CD4-positive, CD25-positive, alpha-beta regulatory T cell (primary cell): ENCODE results near the gene AP4S1. TPM values are rescaled to one million over a fixed set of nuclear protein-coding genes. Genes with fewer than 3 reads are reported as not detected.
"Not testable (repeated sequence)": the region's sequence is repeated elsewhere in the genome, so short reads cannot be mapped to it uniquely, and the experiment has no call there.

ENCODE experiments used
- ATAC-seq, 2 donors: fragments of 150-1000 bp; cut with Tn5 transposase; one replicate each; pipeline ENCODE4 v1.10.0; 2021; ENCODE audit warnings: low read depth in 2 of 2, moderate number of reproducible peaks in 2 of 2, moderate library complexity in 1 of 2
- DNase-seq, 3 donors: peaks; one replicate each; pipeline versions ENCODE4 v3.0.0 to v3.0.0-alpha.2; 2012 to 2022; ENCODE audit warnings: mixed read lengths in 1 of 3
- H3K27ac ChIP-seq: one replicate; pipeline ENCODE4 v1.7.0; 2013; ENCODE audit warnings: mild to moderate bottlenecking, low read length; ENCODE audit not compliant: insufficient read depth, poor library complexity, severe bottlenecking
- H3K27me3 ChIP-seq: one replicate; pipeline ENCODE4 v1.7.0; 2013; ENCODE audit warnings: low read length; ENCODE audit not compliant: control insufficient read depth, insufficient read depth
- H3K36me3 ChIP-seq: one replicate; pipeline ENCODE4 v1.7.0; 2013; ENCODE audit warnings: mild to moderate bottlenecking, low read length, moderate library complexity; ENCODE audit not compliant: control insufficient read depth, insufficient read depth
- H3K4me1 ChIP-seq: 2 replicates; pipeline ENCODE4 v1.7.0; 2013; ENCODE audit warnings: mild to moderate bottlenecking, low read length; ENCODE audit not compliant: insufficient read depth, control insufficient read depth, poor library complexity, severe bottlenecking
- H3K4me3 ChIP-seq: one replicate; pipeline ENCODE4 v1.7.0; 2013; ENCODE audit warnings: low read depth, mild to moderate bottlenecking, low read length, moderate library complexity
- H3K9me3 ChIP-seq, 2 experiments: 1 replicate in 1 of 2; 2 replicates in 1 of 2; pipeline ENCODE4 v1.7.0; 2013; ENCODE audit warnings: low read length in 2 of 2, mild to moderate bottlenecking in 1 of 2, moderate library complexity in 1 of 2; ENCODE audit not compliant: control insufficient read depth in 2 of 2
- H3K27ac Mint-ChIP-seq, 3 donors: one replicate each; pipeline ENCODE4 v1.8.0; 2020 to 2022; ENCODE audit warnings: mild to moderate bottlenecking in 3 of 3, mixed read lengths in 3 of 3, moderate library complexity in 2 of 3
- H3K27me3 Mint-ChIP-seq: one replicate; pipeline ENCODE4 v1.8.0; 2022; ENCODE audit warnings: mild to moderate bottlenecking, mixed read lengths
- H3K36me3 Mint-ChIP-seq: one replicate; pipeline ENCODE4 v1.8.0; 2020; ENCODE audit warnings: mixed read lengths
- H3K4me1 Mint-ChIP-seq, 4 donors: one replicate each; pipeline ENCODE4 v1.8.0; 2020 to 2022; ENCODE audit warnings: mixed read lengths in 4 of 4, mild to moderate bottlenecking in 1 of 4
- H3K4me3 Mint-ChIP-seq, 4 donors: one replicate each; pipeline ENCODE4 v1.8.0; 2020 to 2022; ENCODE audit warnings: mild to moderate bottlenecking in 4 of 4, mixed read lengths in 4 of 4, moderate library complexity in 3 of 4
- H3K9me3 Mint-ChIP-seq, 7 donors: one replicate each; pipeline ENCODE4 v1.8.0; 2020 to 2022; ENCODE audit warnings: mixed read lengths in 7 of 7, mild to moderate bottlenecking in 3 of 7, moderate library complexity in 2 of 7
- polyA plus RNA-seq, 4 donors: library from polyadenylated mRNA; unstranded; fragments of 300-500 nt; fragmentation: Illumina TruSeq; gene quantifications; one replicate each; pipeline ENCODE4 v1.2.3, GENCODE V29; 2021
- total RNA-seq: library from RNA; stranded (reverse); gene quantifications from one replicate; pipeline ENCODE4 v1.2.3, GENCODE V29; 2022

AP4S1 gene
- total and polyA plus RNA-seq, 5 donors from 2014 or later = 7.0 to 16.0 (median 8.1) TPM

- H3K27me3 ChIP-seq, H3K27me3 Mint-ChIP-seq, H3K4me3 Mint-ChIP-seq, H3K4me1 ChIP-seq, DNase-seq, H3K9me3 ChIP-seq, H3K4me3 ChIP-seq, ATAC-seq, H3K27ac ChIP-seq, H3K9me3 Mint-ChIP-seq, H3K36me3 ChIP-seq: not testable (repeated sequence)
- Mint-ChIP-seq H3K36me3 (peaks cover 14% of the 10 kb centered on the region), H3K27ac (peak overlapping the region in 1 of 3 donors; percentile 23), H3K4me1 (peaks cover 9 to 19% (median 11%) of the 10 kb centered on the region in 4 donors)
Measured at GRCh38 chr14:31062908-31063307, 37.5 kb downstream of the AP4S1 start.

- Histone ChIP-seq H3K27me3 (no peaks in the 10 kb centered on the region), H3K27ac (no peak overlapping the region), H3K4me1 (no peaks in the 10 kb centered on the region), H3K4me3 (no peak overlapping the region), H3K36me3 (peaks cover 18% of the 10 kb centered on the region), H3K9me3 (no peaks in the 10 kb centered on the region)
- no peak for ATAC-seq
- Mint-ChIP-seq H3K4me1 (peaks cover 0 to 13% (median 1%) of the 10 kb centered on the region in 4 donors), H3K36me3 (peaks cover 30% of the 10 kb centered on the region), H3K27me3 (no peaks in the 10 kb centered on the region), H3K27ac (no peak overlapping the region), H3K4me3 (no peak overlapping the region), H3K9me3 (no peaks in the 10 kb centered on the region)
- no peak for DNase-seq
Measured at GRCh38 chr14:31068235-31068634, 42.8 kb downstream of the AP4S1 start.

GRCh38 chr14:31069343-31069742 is 43.9 kb downstream of the AP4S1 start:
- H3K27ac ChIP-seq = no peak overlapping the region
- DNase-seq (no peak), ATAC-seq (no peak)
- no peak overlapping the region for H3K4me3 ChIP-seq
- no peaks in the 10 kb centered on the region for H3K9me3 ChIP-seq
- H3K9me3 Mint-ChIP-seq = no peaks in the 10 kb centered on the region
- H3K4me3 Mint-ChIP-seq = no peak overlapping the region
- H3K36me3 ChIP-seq = peaks cover 20% of the 10 kb centered on the region
- no peaks in the 10 kb centered on the region for H3K27me3 ChIP-seq
- H3K36me3 Mint-ChIP-seq = peaks cover 30% of the 10 kb centered on the region
- no peaks in the 10 kb centered on the region for H3K4me1 ChIP-seq
- H3K27me3 Mint-ChIP-seq = no peaks in the 10 kb centered on the region
- no peak overlapping the region for H3K27ac Mint-ChIP-seq
- peaks cover 0 to 13% (median 1%) of the 10 kb centered on the region in 4 donors for H3K4me1 Mint-ChIP-seq

DNA sequence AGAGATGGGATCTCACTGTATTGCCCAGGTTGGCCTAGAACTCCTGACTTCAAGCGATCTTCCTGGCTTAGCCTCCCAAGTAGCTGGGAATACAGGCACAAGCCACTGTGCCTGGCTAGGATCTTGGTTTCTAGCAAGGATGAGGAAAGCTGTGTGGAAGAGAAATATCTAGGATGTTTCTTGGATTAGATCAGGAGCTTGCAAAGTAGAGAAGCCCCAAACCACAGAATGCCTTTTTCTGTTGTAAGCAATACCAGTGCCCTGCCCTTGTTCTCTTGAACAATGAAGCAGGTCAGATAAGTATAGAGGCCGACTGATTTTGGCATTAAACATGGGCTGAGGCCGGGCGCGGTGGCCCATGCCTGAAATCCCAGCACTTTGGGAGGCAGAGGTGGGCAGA is 45.0 kb downstream of the AP4S1 start:
- H3K4me3 ChIP-seq = no peak overlapping the region
- no peak for ATAC-seq
- Mint-ChIP-seq H3K36me3 (peaks cover 36% of the 10 kb centered on the region), H3K27ac (no peak overlapping the region), H3K4me3 (no peak overlapping the region), H3K27me3 (no peaks in the 10 kb centered on the region), H3K4me1 (peaks cover 0 to 13% (median 3%) of the 10 kb centered on the region in 4 donors), H3K9me3 (peaks cover 0 to 5% (median 2%) of the 10 kb centered on the region in 7 donors)
- no peaks in the 10 kb centered on the region for H3K9me3 ChIP-seq
- H3K4me1 ChIP-seq = no peaks in the 10 kb centered on the region
- H3K27ac ChIP-seq = no peak overlapping the region
- peaks cover 23% of the 10 kb centered on the region for H3K36me3 ChIP-seq
- DNase-seq = no peak
- no peaks in the 10 kb centered on the region for H3K27me3 ChIP-seq

GRCh38 chr14:31071151-31071550 is 45.7 kb downstream of the AP4S1 start:
- H3K27me3 ChIP-seq = no peaks in the 10 kb centered on the region

DNA sequence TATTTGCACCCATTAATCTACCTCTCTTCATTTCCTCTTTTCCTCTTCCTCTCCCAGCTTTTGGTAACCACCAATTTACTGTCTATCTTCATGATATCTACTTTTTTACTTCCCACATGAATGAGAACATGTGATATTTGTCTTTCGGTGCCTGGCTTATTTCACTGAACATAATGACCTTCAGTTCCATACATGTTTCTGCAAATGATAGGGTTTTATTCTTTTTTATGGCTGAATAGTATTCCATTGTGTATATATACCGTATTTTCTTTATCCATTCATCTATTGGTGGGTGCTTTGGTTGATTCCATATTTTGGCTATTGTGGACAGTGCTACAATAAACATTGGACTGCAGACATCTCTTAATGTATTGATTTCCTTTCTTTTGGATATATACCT is 49.7 kb downstream of the AP4S1 start:
- no peaks in the 10 kb centered on the region for H3K9me3 ChIP-seq
- no peak for DNase-seq
- H3K27me3 Mint-ChIP-seq = no peaks in the 10 kb centered on the region
- no peak overlapping the region for H3K4me3 Mint-ChIP-seq
- no peak for ATAC-seq
- H3K36me3 Mint-ChIP-seq = peaks cover 30% of the 10 kb centered on the region
- H3K27ac Mint-ChIP-seq = peak overlapping the region in 1 of 3 donors; percentile 9
- peaks cover 9% of the 10 kb centered on the region for H3K36me3 ChIP-seq
- no peaks in the 10 kb centered on the region for H3K4me1 ChIP-seq
- H3K27me3 ChIP-seq = no peaks in the 10 kb centered on the region
- no peak overlapping the region for H3K4me3 ChIP-seq
- peaks cover 0 to 5% (median 3%) of the 10 kb centered on the region in 7 donors for H3K9me3 Mint-ChIP-seq
- no peak overlapping the region for H3K27ac ChIP-seq
- peaks cover 0 to 7% (median 2%) of the 10 kb centered on the region in 4 donors for H3K4me1 Mint-ChIP-seq

More at GRCh38 chr14:31071151-31071550, 45.7 kb downstream of the AP4S1 start:
- Histone ChIP-seq H3K36me3 (peaks cover 22% of the 10 kb centered on the region), H3K4me3 (no peak overlapping the region), H3K27ac (no peak overlapping the region), H3K9me3 (no peaks in the 10 kb centered on the region), H3K4me1 (no peaks in the 10 kb centered on the region)
- DNase-seq (no peak), ATAC-seq (no peak)
- Mint-ChIP-seq H3K4me1 (peaks cover 0 to 10% (median 3%) of the 10 kb centered on the region in 4 donors), H3K9me3 (peaks cover 0 to 5% (median 2%) of the 10 kb centered on the region in 7 donors), H3K27ac (no peak overlapping the region), H3K27me3 (no peaks in the 10 kb centered on the region), H3K4me3 (no peak overlapping the region), H3K36me3 (peaks cover 38% of the 10 kb centered on the region)

DNA sequence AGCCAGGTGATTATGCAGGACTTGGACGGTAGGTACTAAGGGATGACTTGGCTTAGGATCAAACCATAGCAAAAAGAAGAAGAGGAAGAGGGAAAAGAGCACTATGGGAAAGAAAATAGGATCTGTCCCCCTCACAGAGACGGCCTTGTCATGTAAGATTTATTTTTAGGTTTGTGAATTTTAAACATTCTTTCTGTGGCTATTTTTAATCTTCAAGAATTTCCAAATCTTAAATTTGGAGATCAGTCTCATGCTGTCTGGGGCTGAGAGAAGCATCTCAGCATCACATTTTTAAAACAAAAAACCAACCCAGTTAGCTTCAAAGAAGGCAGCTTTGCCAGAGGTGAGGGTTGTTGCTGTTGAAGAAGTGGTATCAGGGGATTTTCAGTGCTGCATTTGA is 53.3 kb downstream of the AP4S1 start:
- H3K36me3 Mint-ChIP-seq = peaks cover 20% of the 10 kb centered on the region
- no peak overlapping the region for H3K4me3 Mint-ChIP-seq
- peaks cover 0 to 7% (median 2%) of the 10 kb centered on the region in 4 donors for H3K4me1 Mint-ChIP-seq
- H3K27me3 ChIP-seq = no peaks in the 10 kb centered on the region
- DNase-seq (no peak), ATAC-seq (no peak)
- no peak overlapping the region for H3K27ac ChIP-seq
- no peaks in the 10 kb centered on the region for H3K9me3 ChIP-seq
- peaks cover 5% of the 10 kb centered on the region for H3K36me3 ChIP-seq
- H3K4me3 ChIP-seq = no peak overlapping the region
- no peaks in the 10 kb centered on the region for H3K27me3 Mint-ChIP-seq
- H3K4me1 ChIP-seq = no peaks in the 10 kb centered on the region
- peaks cover 0 to 5% (median 3%) of the 10 kb centered on the region in 7 donors for H3K9me3 Mint-ChIP-seq
- H3K27ac Mint-ChIP-seq = peak overlapping the region in 1 of 3 donors; percentile 62

DNA sequence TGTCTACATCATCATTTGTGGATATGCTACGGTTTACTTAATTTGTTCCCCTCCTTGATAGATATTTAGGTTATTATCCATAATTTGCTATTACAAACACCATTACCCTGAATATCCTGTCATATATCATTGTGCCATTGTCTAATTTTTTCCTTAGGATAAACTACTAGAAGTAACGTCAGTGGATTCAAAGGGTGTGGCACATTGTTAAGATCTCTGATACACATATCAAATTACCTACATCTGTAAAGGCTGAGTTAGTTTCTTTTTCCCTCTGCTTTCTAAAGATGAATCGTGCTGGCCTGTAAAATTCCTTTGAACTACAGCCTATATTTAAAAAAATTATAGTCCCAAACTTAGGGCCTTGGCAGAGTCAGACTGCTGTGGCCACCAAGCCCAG is 54.6 kb downstream of the AP4S1 start:
- Histone ChIP-seq H3K9me3 (no peaks in the 10 kb centered on the region), H3K27ac (no peak overlapping the region), H3K36me3 (peaks cover 7% of the 10 kb centered on the region), H3K4me3 (no peak overlapping the region), H3K4me1 (no peaks in the 10 kb centered on the region), H3K27me3 (no peaks in the 10 kb centered on the region)
- Mint-ChIP-seq H3K4me1 (peaks cover 0 to 7% (median under 1%) of the 10 kb centered on the region in 4 donors), H3K27ac (no peak overlapping the region), H3K9me3 (peaks cover 0 to 2% (median 2%) of the 10 kb centered on the region in 7 donors), H3K36me3 (peaks cover 17% of the 10 kb centered on the region), H3K27me3 (no peaks in the 10 kb centered on the region), H3K4me3 (no peak overlapping the region)
- DNase-seq = no peak
- ATAC-seq = no peak
